SU-DHL-6 (cell line): ENCODE measurements around the gene RHOT2.

Experiments
- EZH2phosphoT487 ChIP-seq: fragments of 200-600 bp; sonication (generic), shearing (Covaris generic); conservative IDR thresholded peaks from 2 replicates; pipeline ENCODE4 v1.6.1; 2018; ENCODE audit warnings: mild to moderate bottlenecking, antibody characterized with exemption, low read length, moderate library complexity, mixed read lengths
- TF ChIP-seq, protein P1 (sequence below): fragments of 200-600 bp; sonication (generic); IDR thresholded peaks from one replicate; pipeline ENCODE4 v1.5.1; 2017; ENCODE audit warnings: antibody characterized with exemption, mild to moderate bottlenecking, low read length, moderate library complexity; ENCODE audit not compliant: insufficient read depth, poor library complexity, severe bottlenecking

- TF ChIP-seq, protein P1, sequence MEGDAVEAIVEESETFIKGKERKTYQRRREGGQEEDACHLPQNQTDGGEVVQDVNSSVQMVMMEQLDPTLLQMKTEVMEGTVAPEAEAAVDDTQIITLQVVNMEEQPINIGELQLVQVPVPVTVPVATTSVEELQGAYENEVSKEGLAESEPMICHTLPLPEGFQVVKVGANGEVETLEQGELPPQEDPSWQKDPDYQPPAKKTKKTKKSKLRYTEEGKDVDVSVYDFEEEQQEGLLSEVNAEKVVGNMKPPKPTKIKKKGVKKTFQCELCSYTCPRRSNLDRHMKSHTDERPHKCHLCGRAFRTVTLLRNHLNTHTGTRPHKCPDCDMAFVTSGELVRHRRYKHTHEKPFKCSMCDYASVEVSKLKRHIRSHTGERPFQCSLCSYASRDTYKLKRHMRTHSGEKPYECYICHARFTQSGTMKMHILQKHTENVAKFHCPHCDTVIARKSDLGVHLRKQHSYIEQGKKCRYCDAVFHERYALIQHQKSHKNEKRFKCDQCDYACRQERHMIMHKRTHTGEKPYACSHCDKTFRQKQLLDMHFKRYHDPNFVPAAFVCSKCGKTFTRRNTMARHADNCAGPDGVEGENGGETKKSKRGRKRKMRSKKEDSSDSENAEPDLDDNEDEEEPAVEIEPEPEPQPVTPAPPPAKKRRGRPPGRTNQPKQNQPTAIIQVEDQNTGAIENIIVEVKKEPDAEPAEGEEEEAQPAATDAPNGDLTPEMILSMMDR = no peak
- no peak for TF ChIP-seq EZH2phosphoT487
Observed at GRCh38 chr16:662597-662996, 5.3 kb upstream of the RHOT2 start.
